Neural cell (in vitro differentiated cells): ENCODE results near the gene SLC5A5. TPM values are rescaled to one million over a fixed set of nuclear protein-coding genes. Genes with fewer than 3 reads are reported as not detected.

ENCODE experiments used
- H2AFZ ChIP-seq: fragments of 200-600, 300-800 bp; sonication (generic), shearing (Covaris generic); 2 replicates; pipeline ENCODE4 v1.6.0; 2014; ENCODE audit warnings: low read depth, mild to moderate bottlenecking, antibody characterized with exemption, low read length, moderate library complexity
- H3F3A ChIP-seq: fragments of 200-600 bp; shearing (Covaris generic); 2 replicates; pipeline ENCODE4 v1.6.1; 2016; ENCODE audit warnings: mild to moderate bottlenecking, moderate library complexity, mixed read lengths, antibody characterized with exemption, low read length; ENCODE audit not compliant: insufficient read depth, poor library complexity, severe bottlenecking
- H3K27ac ChIP-seq: fragments of 200-600, 300-800 bp; sonication (generic), shearing (Covaris generic); 2 replicates; pipeline ENCODE4 v1.5.1; 2014; ENCODE audit warnings: mild to moderate bottlenecking, low read length, moderate library complexity
- H3K27me3 ChIP-seq: fragments of 300-800, 200-600 bp; sonication (generic), shearing (Covaris generic); 2 replicates; pipeline ENCODE4 v1.6.0; 2014; ENCODE audit warnings: mild to moderate bottlenecking, low read depth, low read length, moderate library complexity; ENCODE audit not compliant: insufficient read depth
- H3K36me3 ChIP-seq: fragments of 300-800, 200-600 bp; sonication (generic), shearing (Covaris generic); 2 replicates; pipeline ENCODE4 v1.5.1; 2014; ENCODE audit warnings: mild to moderate bottlenecking, antibody characterized with exemption, low read length, moderate library complexity; ENCODE audit not compliant: insufficient read depth
- H3K4me2 ChIP-seq: fragments of 300-800, 200-600 bp; sonication (generic), shearing (Covaris generic); 2 replicates; pipeline ENCODE4 v1.6.0; 2014; ENCODE audit warnings: mild to moderate bottlenecking, low read length
- H3K4me3 ChIP-seq: fragments of 300-800, 200-600 bp; sonication (generic), shearing (Covaris generic); 2 replicates; pipeline ENCODE4 v1.5.1; 2014; ENCODE audit warnings: mild to moderate bottlenecking, low read length, moderate library complexity
- H3K79me2 ChIP-seq: fragments of 200-600 bp; shearing (Covaris generic); replicated peaks from 2 replicates; pipeline ENCODE4 v1.6.0; 2014; ENCODE audit warnings: mild to moderate bottlenecking, low read length, moderate library complexity; ENCODE audit not compliant: insufficient read depth
- H3K9ac ChIP-seq: fragments of 300-800, 200-600 bp; sonication (generic), shearing (Covaris generic); 2 replicates; pipeline ENCODE4 v1.6.1; 2016; ENCODE audit warnings: mild to moderate bottlenecking, low read length, mixed read lengths
- H3K9me2 ChIP-seq: fragments of 200-600 bp; shearing (Covaris generic); 2 replicates; pipeline ENCODE4 v1.6.1; 2016; ENCODE audit warnings: mild to moderate bottlenecking, low read length, mixed read lengths; ENCODE audit not compliant: insufficient read depth
- H3K9me3 ChIP-seq: fragments of 200-600, 300-800 bp; sonication (generic), shearing (Covaris generic); 2 replicates; pipeline ENCODE4 v1.6.1; 2016; ENCODE audit warnings: mild to moderate bottlenecking, mixed run types, low read length, moderate library complexity, mixed read lengths
- H4K20me1 ChIP-seq: fragments of 200-600 bp; shearing (Covaris generic); 2 replicates; pipeline ENCODE4 v1.6.1; 2016; ENCODE audit warnings: mild to moderate bottlenecking, mixed run types; ENCODE audit not compliant: insufficient read depth
- CTCF ChIP-seq: fragments of 450-650 bp; IDR thresholded peaks from 2 replicates; pipeline ENCODE4 v1.5.1; 2014; ENCODE audit warnings: antibody characterized with exemption, mild to moderate bottlenecking, moderate library complexity; ENCODE audit not compliant: poor library complexity, severe bottlenecking
- EP300 ChIP-seq: fragments of 450-650 bp; conservative IDR thresholded peaks from 2 replicates; pipeline ENCODE4 v1.6.1; 2014; ENCODE audit warnings: antibody characterized with exemption, mild to moderate bottlenecking, moderate library complexity; ENCODE audit not compliant: poor library complexity, severe bottlenecking
- EZH2 ChIP-seq: fragments of 200-600, 300-800 bp; shearing (Covaris generic), sonication (generic); IDR thresholded peaks from 2 replicates; pipeline ENCODE4 v1.6.1; 2014; ENCODE audit warnings: antibody characterized with exemption, low read length, borderline replicate concordance, mild to moderate bottlenecking; ENCODE audit not compliant: insufficient read depth, poor library complexity, severe bottlenecking
- MXI1 ChIP-seq: fragments of 450-650 bp; conservative IDR thresholded peaks from 2 replicates; pipeline ENCODE4 v1.6.1; 2014; ENCODE audit warnings: antibody characterized with exemption, mild to moderate bottlenecking; ENCODE audit not compliant: poor library complexity, severe bottlenecking
- POLR2AphosphoS5 ChIP-seq: IDR thresholded peaks from 2 replicates; pipeline ENCODE4 v1.6.1; 2012
- RAD21 ChIP-seq: fragments of 450-650 bp; conservative IDR thresholded peaks from 2 replicates; pipeline ENCODE4 v1.6.1; 2014; ENCODE audit warnings: antibody characterized with exemption, mild to moderate bottlenecking, moderate library complexity
- SMC3 ChIP-seq: fragments of 450-650 bp; conservative IDR thresholded peaks from 2 replicates; pipeline ENCODE4 v1.6.1; 2014; ENCODE audit warnings: antibody characterized with exemption, mild to moderate bottlenecking, moderate library complexity; ENCODE audit not compliant: poor library complexity
- TAF1 ChIP-seq: IDR thresholded peaks from 2 replicates; pipeline ENCODE4 v1.6.1; 2012; ENCODE audit warnings: low read depth
- polyA plus RNA-seq: library from polyadenylated mRNA; depleted of rRNA; stranded (reverse); fragments of >200 nt; gene quantifications from 2 replicates; pipeline ENCODE4 v1.2.3, GENCODE V29; 2014
- TF ChIP-seq, protein P1 (sequence below): IDR thresholded peaks from 2 replicates; pipeline ENCODE4 v1.6.1; 2012; ENCODE audit warnings: borderline replicate concordance

SLC5A5 gene
- polyA plus RNA-seq, 1 donor from 2014 or later = not detected

DNA sequence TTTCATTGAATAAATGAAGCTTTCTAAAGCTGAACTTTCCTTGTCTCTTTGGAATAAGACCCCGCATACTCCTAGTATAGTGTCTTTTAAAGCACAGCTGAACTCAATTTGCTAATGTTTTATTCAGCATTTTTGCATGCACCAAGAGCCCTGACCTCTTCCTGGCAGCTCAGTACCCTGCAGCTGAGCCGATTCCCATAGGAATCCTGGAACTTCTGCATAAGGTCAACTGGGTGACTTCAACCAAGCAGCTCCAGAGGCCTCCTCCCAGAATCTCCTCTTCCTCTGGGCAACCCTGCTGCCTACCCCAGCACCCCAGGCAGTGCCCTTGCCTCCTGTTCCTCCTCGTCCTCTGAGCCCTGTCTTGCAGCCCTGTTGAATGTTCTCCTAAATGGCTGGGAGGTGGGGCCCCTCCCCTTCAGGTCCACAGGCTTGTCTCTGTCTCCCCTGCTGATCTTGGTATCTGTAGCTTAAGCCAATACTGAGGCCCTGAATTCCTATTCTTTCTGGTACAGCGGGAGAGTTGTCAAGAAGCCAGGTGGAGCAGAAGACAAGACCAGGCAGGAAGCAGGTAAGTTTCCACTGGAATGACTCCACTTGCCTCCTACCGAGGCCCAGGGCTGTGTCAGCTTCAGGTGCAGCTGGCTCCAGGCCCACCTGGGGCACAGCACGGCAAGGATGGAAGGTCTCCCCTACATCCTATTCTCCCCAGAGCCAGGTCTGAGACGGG is 37.4 kb downstream of the SLC5A5 start:
- Histone ChIP-seq H3K4me2 (no peak overlapping the region), H3K4me3 (no peak overlapping the region), H3K27me3 (no peaks in the 10 kb centered on the region), H2AFZ (no peak overlapping the region), H3K9me3 (no peaks in the 10 kb centered on the region), H3K9me2 (no peaks in the 10 kb centered on the region), H3K36me3 (no peaks in the 10 kb centered on the region), H4K20me1 (no peaks in the 10 kb centered on the region), H3K9ac (no peak overlapping the region), H3K79me2 (no peaks in the 10 kb centered on the region), H3K27ac (no peak overlapping the region), H3F3A (no peaks in the 10 kb centered on the region)
- no peak for TF ChIP-seq EP300
- no peak for TF ChIP-seq SMC3
- no peak for TF ChIP-seq TAF1
- TF ChIP-seq MXI1 = no peak
- TF ChIP-seq, protein P1, sequence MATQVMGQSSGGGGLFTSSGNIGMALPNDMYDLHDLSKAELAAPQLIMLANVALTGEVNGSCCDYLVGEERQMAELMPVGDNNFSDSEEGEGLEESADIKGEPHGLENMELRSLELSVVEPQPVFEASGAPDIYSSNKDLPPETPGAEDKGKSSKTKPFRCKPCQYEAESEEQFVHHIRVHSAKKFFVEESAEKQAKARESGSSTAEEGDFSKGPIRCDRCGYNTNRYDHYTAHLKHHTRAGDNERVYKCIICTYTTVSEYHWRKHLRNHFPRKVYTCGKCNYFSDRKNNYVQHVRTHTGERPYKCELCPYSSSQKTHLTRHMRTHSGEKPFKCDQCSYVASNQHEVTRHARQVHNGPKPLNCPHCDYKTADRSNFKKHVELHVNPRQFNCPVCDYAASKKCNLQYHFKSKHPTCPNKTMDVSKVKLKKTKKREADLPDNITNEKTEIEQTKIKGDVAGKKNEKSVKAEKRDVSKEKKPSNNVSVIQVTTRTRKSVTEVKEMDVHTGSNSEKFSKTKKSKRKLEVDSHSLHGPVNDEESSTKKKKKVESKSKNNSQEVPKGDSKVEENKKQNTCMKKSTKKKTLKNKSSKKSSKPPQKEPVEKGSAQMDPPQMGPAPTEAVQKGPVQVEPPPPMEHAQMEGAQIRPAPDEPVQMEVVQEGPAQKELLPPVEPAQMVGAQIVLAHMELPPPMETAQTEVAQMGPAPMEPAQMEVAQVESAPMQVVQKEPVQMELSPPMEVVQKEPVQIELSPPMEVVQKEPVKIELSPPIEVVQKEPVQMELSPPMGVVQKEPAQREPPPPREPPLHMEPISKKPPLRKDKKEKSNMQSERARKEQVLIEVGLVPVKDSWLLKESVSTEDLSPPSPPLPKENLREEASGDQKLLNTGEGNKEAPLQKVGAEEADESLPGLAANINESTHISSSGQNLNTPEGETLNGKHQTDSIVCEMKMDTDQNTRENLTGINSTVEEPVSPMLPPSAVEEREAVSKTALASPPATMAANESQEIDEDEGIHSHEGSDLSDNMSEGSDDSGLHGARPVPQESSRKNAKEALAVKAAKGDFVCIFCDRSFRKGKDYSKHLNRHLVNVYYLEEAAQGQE = no peak
- TF ChIP-seq RAD21 = no peak
- TF ChIP-seq EZH2 = no peak
- no peak for TF ChIP-seq CTCF
- TF ChIP-seq POLR2AphosphoS5 = no peak

- Histone ChIP-seq H4K20me1 (no peaks in the 10 kb centered on the region), H3F3A (no peaks in the 10 kb centered on the region), H3K9me3 (no peaks in the 10 kb centered on the region), H3K27ac (no peak overlapping the region), H3K4me3 (no peak overlapping the region), H3K9me2 (no peaks in the 10 kb centered on the region), H3K36me3 (no peaks in the 10 kb centered on the region), H3K4me2 (no peak overlapping the region), H3K79me2 (no peaks in the 10 kb centered on the region), H2AFZ (no peak overlapping the region), H3K27me3 (no peaks in the 10 kb centered on the region), H3K9ac (no peak overlapping the region)
- no peak for TF ChIP-seq CTCF
- TF ChIP-seq POLR2AphosphoS5 = no peak
- no peak for TF ChIP-seq SMC3
These were observed 39.1 kb downstream of the SLC5A5 start for GRCh38 chr19:17910791-17911360.
